HCT116 (cell line): ENCODE results near the gene C15orf40. TPM values are rescaled to one million over a fixed set of nuclear protein-coding genes. Genes with fewer than 3 reads are reported as not detected.

Experiments
- ATAC-seq: fragments of 200-7000 bp; cut with Tn5 transposase; 2 replicates; pipeline ENCODE4 v1.9.1; 2020; ENCODE audit warnings: mild to moderate bottlenecking, moderate library complexity
- BruUV-seq: library from RNA; stranded (reverse); fragments of 400-500 nt; replicated peaks from 2 replicates; lab custom pipeline; 2021; lab: Mats Ljungman, UMichigan
- CTCF ChIA-PET: fragments of 300-600 bp; sonication (Branson Sonifier 250); formaldehyde crosslinking; loops from one replicate; lab custom pipeline; 2021; ENCODE audit warnings: antibody characterized with exemption; lab: Charles Lee
- POLR2A ChIA-PET: fragments of 300-600, 350-600 bp; sonication (Branson Sonifier 250); formaldehyde crosslinking; loops from one replicate; lab custom pipeline; 2021; ENCODE audit warnings: antibody characterized with exemption; lab: Charles Lee
- RAD21 ChIA-PET, 2 experiments: fragments of 300-600 bp; sonication (Branson Sonifier 250); formaldehyde crosslinking; loops; one replicate each; lab custom pipeline; 2023; ENCODE audit warnings: low total read pairs in 2 of 2; ENCODE audit not compliant: uncharacterized antibody in 2 of 2, unreplicated experiment in 2 of 2, low non-redundant PET in 1 of 2; lab: Charles Lee
- DNase-seq: peaks from one replicate; pipeline ENCODE4 v3.0.0-alpha.2; 2010; ENCODE audit warnings: low read depth, low spot score
- H2AFZ ChIP-seq: fragments of 200-600 bp; shearing (Covaris generic), sonication (generic); 2 replicates; pipeline ENCODE4 v1.6.1; 2017; ENCODE audit warnings: low read depth, mixed run types, mixed read lengths, antibody characterized with exemption, low read length; ENCODE audit not compliant: poor library complexity, severe bottlenecking
- H3K27ac ChIP-seq: 2 replicates; pipeline ENCODE4 v1.5.1; 2012; ENCODE audit warnings: low read depth, low read length
- H3K27me3 ChIP-seq: fragments of 200-600 bp; sonication (generic); 2 replicates; pipeline ENCODE4 v1.6.1; 2016; ENCODE audit warnings: mixed run types, low read length, mixed read lengths; ENCODE audit not compliant: insufficient read depth
- H3K36me3 ChIP-seq, 2 experiments: fragments of 200-500 bp in 1 of 2; fragments of 200-600 bp in 1 of 2; sonication (Bioruptor generic) in 1 of 2; sonication (generic) in 1 of 2; 2 replicates each; pipeline versions ENCODE4 v1.5.1 to v1.6.1; 2014 to 2016; ENCODE audit warnings: low read length in 2 of 2, inconsistent platforms in 1 of 2, mixed read lengths in 1 of 2, mixed run types in 1 of 2; ENCODE audit not compliant: insufficient read depth in 2 of 2, control insufficient read depth in 1 of 2
- H3K4me1 ChIP-seq, 2 experiments: fragments of 200-600 bp in 1 of 2; sonication (generic) in 1 of 2; 2 replicates each; pipeline versions ENCODE4 v1.5.1 to v1.6.1; 2012 to 2017; ENCODE audit warnings: low read length in 2 of 2, inconsistent platforms in 1 of 2, mild to moderate bottlenecking in 1 of 2, mixed read lengths in 1 of 2, mixed run types in 1 of 2, moderate library complexity in 1 of 2; ENCODE audit not compliant: insufficient read depth in 2 of 2, control insufficient read depth in 1 of 2
- H3K4me2 ChIP-seq: fragments of 200-600 bp; sonication (generic); 2 replicates; pipeline ENCODE4 v1.6.1; 2017; ENCODE audit warnings: mixed run types, low read length, mixed read lengths
- H3K4me3 ChIP-seq, 2 experiments: fragments of 200-600 bp in 1 of 2; sonication (generic) in 1 of 2; replicated peaks in 1 of 2; 2 replicates each; pipeline ENCODE4 v1.5.1; 2011 to 2016; ENCODE audit warnings: low read length in 2 of 2, control low read depth in 1 of 2, low read depth in 1 of 2, mild to moderate bottlenecking in 1 of 2, mixed read lengths in 1 of 2, mixed run types in 1 of 2
- H3K79me2 ChIP-seq: fragments of 200-600 bp; sonication (generic); 2 replicates; pipeline ENCODE4 v1.6.1; 2017; ENCODE audit warnings: mild to moderate bottlenecking, mixed run types, low read length, moderate library complexity, mixed read lengths; ENCODE audit not compliant: insufficient read depth
- H3K9ac ChIP-seq: fragments of 200-600 bp; sonication (generic); 2 replicates; pipeline ENCODE4 v1.6.1; 2016; ENCODE audit warnings: low read length, mixed read lengths
- H3K9me2 ChIP-seq: fragments of 200-600 bp; sonication (generic), shearing (Covaris generic); 2 replicates; pipeline ENCODE4 v1.6.1; 2017; ENCODE audit warnings: mixed run types, mild to moderate bottlenecking, moderate library complexity; ENCODE audit not compliant: insufficient read depth
- H3K9me3 ChIP-seq, 2 experiments: fragments of 200-500 bp in 1 of 2; fragments of 200-600 bp in 1 of 2; sonication (Bioruptor generic) in 1 of 2; sonication (generic) in 1 of 2; 2 replicates each; pipeline ENCODE4 v1.6.1; 2014 to 2017; ENCODE audit warnings: low read length in 2 of 2, mixed read lengths in 2 of 2, inconsistent platforms in 1 of 2, low read depth in 1 of 2, mild to moderate bottlenecking in 1 of 2, mixed run types in 1 of 2, moderate library complexity in 1 of 2; ENCODE audit not compliant: control insufficient read depth in 1 of 2, insufficient read depth in 1 of 2
- H4K20me1 ChIP-seq: fragments of 200-600 bp; sonication (generic), shearing (Covaris generic); 2 replicates; pipeline ENCODE4 v1.6.1; 2017; ENCODE audit warnings: mixed run types, mild to moderate bottlenecking, moderate library complexity; ENCODE audit not compliant: insufficient read depth
- CBX3 ChIP-seq: IDR thresholded peaks from 2 replicates; pipeline ENCODE4 v1.6.1; 2012; ENCODE audit warnings: low read depth
- EGR1 ChIP-seq: IDR thresholded peaks from 2 replicates; pipeline ENCODE4 v1.6.1; 2012; ENCODE audit warnings: low read depth
- ELF1 ChIP-seq: IDR thresholded peaks from 2 replicates; pipeline ENCODE4 v1.6.1; 2012; ENCODE audit warnings: low read depth, borderline replicate concordance
- EZH2 ChIP-seq: fragments of 200-600 bp; sonication (generic); IDR thresholded peaks from 2 replicates; pipeline ENCODE4 v1.6.1; 2017; ENCODE audit warnings: antibody characterized with exemption, mixed run types
- EZH2phosphoT487 ChIP-seq: fragments of 200-600 bp; IDR thresholded peaks from 2 replicates; pipeline ENCODE4 v1.6.1; 2018; ENCODE audit warnings: antibody characterized with exemption, borderline replicate concordance
- FOSL1 ChIP-seq: IDR thresholded peaks from 2 replicates; pipeline ENCODE4 v1.6.1; 2012; ENCODE audit warnings: low read depth
- JUND ChIP-seq: IDR thresholded peaks from 2 replicates; pipeline ENCODE4 v1.6.1; 2012
- POLR2A ChIP-seq: IDR thresholded peaks from 2 replicates; pipeline ENCODE4 v1.7.0; 2011; ENCODE audit warnings: borderline replicate concordance; ENCODE audit not compliant: insufficient read depth, insufficient read length; ENCODE audit errors: extremely low read depth
- POLR2AphosphoS5 ChIP-seq: IDR thresholded peaks from 2 replicates; pipeline ENCODE4 v1.6.1; 2011; ENCODE audit warnings: mild to moderate bottlenecking, low read depth, low read length, moderate library complexity
- RAD21 ChIP-seq: IDR thresholded peaks from 2 replicates; pipeline ENCODE4 v1.6.1; 2012; ENCODE audit warnings: low read depth, mild to moderate bottlenecking
- SIN3A ChIP-seq: IDR thresholded peaks from 2 replicates; pipeline ENCODE4 v1.6.1; 2012; ENCODE audit warnings: low read depth
- SP1 ChIP-seq: IDR thresholded peaks from 2 replicates; pipeline ENCODE4 v1.6.1; 2012; ENCODE audit warnings: low read depth
- SRF ChIP-seq: IDR thresholded peaks from 2 replicates; pipeline ENCODE4 v1.6.1; 2012; ENCODE audit warnings: low read depth
- TCF7L2 ChIP-seq: IDR thresholded peaks from 2 replicates; pipeline ENCODE4 v1.7.0; 2011; ENCODE audit warnings: borderline replicate concordance, inconsistent platforms; ENCODE audit not compliant: insufficient read depth, insufficient read length; ENCODE audit errors: extremely low read depth
- YY1 ChIP-seq: IDR thresholded peaks from 2 replicates; pipeline ENCODE4 v1.6.1; 2011; ENCODE audit warnings: low read length, low read depth, moderate library complexity, mild to moderate bottlenecking; ENCODE audit not compliant: insufficient replicate concordance; ENCODE audit errors: extremely low read depth
- ZFX ChIP-seq: fragments of 450-650 bp; IDR thresholded peaks from 2 replicates; pipeline ENCODE4 v1.6.1; 2017
- intact Hi-C: fragments of 100-400 bp; cut with micrococcal nuclease; formaldehyde crosslinking; loops from 2 replicates; pipeline ENCODE4 v1.10.0; 2022
- total RNA-seq: library from RNA; stranded (reverse); gene quantifications from one replicate; pipeline ENCODE4 v1.2.1, GENCODE V29; 2021; ENCODE audit not compliant: unreplicated experiment
- TF ChIP-seq, protein P1 (sequence below): IDR thresholded peaks from 2 replicates; pipeline ENCODE4 v1.6.1; 2012
- TF ChIP-seq, protein P2 (sequence below): IDR thresholded peaks from 2 replicates; pipeline ENCODE4 v1.6.1; 2012

C15orf40 gene
- total RNA-seq, 1 experiment from 2014 or later, result 26.0 TPM

DNA sequence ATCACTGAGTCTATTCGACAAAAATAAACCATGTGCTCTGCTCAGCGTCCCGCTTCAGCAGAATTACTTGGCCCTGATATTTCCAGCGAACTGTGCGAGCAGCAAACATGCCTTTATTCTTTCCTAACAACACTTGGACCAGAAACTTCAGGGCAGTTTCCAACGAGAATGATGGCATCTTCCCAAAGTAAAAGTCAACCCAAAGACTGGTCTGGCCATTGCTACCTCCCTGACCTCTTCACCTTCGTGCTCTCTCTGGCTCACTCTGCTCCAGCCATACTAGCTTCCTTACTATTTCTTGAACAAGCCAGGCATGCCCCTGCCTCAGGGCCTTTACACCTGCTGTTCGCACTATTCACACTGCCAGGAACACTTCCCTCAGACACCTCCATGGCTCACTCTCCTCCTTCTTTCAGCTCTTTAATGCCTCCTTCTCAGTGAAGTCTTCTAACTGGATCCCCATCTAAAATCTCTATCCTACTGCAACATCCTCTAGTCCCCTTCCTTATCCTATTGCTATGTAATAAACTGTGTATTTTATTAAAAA, 65.2 kb downstream of the C15orf40 start:
- intact Hi-C loops, result no loop called here
- no peak overlapping the region for H3K9ac ChIP-seq
- RAD21 ChIA-PET, result no interaction called here
- DNase-seq (no peak), ATAC-seq (no peak)
- POLR2A ChIA-PET, result no interaction called here
- H3K4me3 ChIP-seq, result no peak overlapping the region
- H3K36me3 ChIP-seq, result no peaks in the 10 kb centered on the region
- no peak overlapping the region for H3K27ac ChIP-seq
- H4K20me1 ChIP-seq, result no peaks in the 10 kb centered on the region
- no peaks in the 10 kb centered on the region for H3K27me3 ChIP-seq
- no peaks in the 10 kb centered on the region for H3K79me2 ChIP-seq
- H3K9me3 ChIP-seq, result no peaks in the 10 kb centered on the region
- no TSS peak for BruUV-seq
- peaks cover 4 to 17% of the 10 kb centered on the region in 2 experiments; a peak in 3 of 4 replicates for H3K4me1 ChIP-seq
- no peaks in the 10 kb centered on the region for H3K9me2 ChIP-seq
- TF ChIP-seq EGR1 (no peak), JUND (no peak), EZH2 (no peak), RAD21 (no peak), FOSL1 (no peak), SIN3A (no peak), TCF7L2 (no peak), SP1 (no peak), SRF (no peak), EZH2phosphoT487 (no peak), ZFX (no peak), YY1 (no peak), POLR2A (no peak), POLR2AphosphoS5 (no peak), ELF1 (no peak), CBX3 (no peak)
- TF ChIP-seq, protein P1, sequence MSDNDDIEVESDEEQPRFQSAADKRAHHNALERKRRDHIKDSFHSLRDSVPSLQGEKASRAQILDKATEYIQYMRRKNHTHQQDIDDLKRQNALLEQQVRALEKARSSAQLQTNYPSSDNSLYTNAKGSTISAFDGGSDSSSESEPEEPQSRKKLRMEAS, result no peak
- TF ChIP-seq, protein P2, sequence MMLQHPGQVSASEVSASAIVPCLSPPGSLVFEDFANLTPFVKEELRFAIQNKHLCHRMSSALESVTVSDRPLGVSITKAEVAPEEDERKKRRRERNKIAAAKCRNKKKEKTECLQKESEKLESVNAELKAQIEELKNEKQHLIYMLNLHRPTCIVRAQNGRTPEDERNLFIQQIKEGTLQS, result no peak
- CTCF ChIA-PET, result no interaction called here
- no peak overlapping the region for H2AFZ ChIP-seq
- no peak overlapping the region for H3K4me2 ChIP-seq
